Measurements from ENCODE around the gene RNGTT.

The RNGTT gene

DNA sequence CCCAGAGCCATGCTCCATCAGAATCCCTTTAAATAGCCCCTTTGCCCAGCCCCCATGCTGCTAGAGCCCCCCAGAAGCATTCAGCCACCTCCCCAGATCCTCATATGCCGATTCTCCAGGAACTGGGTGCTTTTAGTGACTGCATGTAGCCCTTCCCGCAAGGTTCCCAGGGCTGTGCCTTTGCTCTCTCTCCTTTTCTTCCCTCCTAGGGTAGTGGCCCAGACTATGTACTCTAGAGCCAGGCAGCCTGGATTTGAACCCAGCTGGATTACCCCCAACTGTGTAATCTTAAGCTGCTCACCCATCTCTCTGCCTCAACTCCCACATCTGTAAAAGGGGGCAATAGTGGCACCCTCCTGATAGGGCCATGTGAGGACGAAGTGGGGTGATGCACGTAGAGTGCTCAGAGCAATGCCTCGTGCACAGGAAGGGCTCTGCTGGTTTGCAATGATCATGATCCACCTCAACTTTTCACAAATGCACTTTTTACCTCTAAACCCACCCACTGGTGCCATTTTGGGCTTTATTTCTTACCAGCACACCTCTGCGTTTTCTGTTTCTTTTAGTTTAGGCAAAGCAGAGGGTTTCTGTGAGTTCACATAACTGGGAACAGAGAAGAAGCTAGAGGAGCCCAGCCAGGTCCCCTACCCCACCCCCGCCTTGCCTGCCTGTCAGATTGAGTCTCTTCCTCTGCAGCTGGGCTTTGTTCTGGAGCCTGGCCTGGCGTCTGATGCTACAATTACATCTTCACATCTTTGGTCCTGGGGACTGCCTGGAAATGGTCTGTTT, 396.5 kb downstream of the RNGTT start:
- no peak for DNase-seq (ENCODE audit: low read depth in 3 of 3, low spot score in 1 of 3)

- no peak for DNase-seq (ENCODE audit: low read depth in 3 of 3, low spot score in 1 of 3)
Observed at GRCh38 chr6:88565836-88566235, 397.6 kb downstream of the RNGTT start.

GRCh38 chr6:88565409-88565811, 398.0 kb downstream of the RNGTT start:
- no peak for DNase-seq (ENCODE audit: low read depth in 3 of 3, low spot score in 1 of 3)

DNA sequence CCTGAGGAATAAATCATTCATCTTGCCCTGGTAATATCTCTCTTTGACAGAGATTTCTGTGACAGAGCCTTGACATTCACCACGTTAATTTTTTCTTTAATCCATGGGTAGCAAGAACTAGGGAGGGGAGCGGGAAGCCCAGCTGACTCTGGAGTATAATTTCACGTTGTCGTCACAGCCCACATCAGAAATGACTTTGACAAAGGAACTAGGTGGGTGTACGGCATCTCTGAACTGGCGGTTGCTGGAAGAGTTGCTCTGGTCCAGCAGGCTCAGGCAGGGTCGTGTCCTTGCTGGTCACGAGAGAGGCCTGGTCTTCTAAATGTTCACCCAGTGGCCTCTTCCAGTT, 400.2 kb downstream of the RNGTT start:
- no peak for DNase-seq (ENCODE audit: low read depth in 3 of 3, low spot score in 1 of 3)

- no peak for DNase-seq (ENCODE audit: low read depth in 3 of 3, low spot score in 1 of 3)
Observed at GRCh38 chr6:88562353-88563276, 400.8 kb downstream of the RNGTT start.

DNA sequence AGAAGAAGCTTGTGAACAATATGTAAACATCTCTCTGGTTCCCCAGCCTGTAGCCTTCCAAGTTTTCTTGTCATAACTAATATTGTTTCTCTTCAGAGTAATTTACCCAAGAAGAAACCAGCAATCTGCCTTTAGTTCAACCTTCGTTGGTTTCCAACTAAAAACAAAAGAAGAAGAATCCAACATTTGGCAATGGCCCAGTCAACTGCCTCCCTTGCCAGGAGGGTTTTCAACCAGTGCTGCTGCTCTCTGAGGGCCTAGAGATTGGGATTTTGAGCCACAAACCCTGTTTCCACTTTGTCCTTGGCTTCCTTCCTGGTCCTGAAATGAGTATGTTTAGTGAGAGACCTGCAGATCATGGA, 401.5 kb downstream of the RNGTT start:
- no peak for DNase-seq (ENCODE audit: low read depth in 3 of 3, low spot score in 1 of 3)

- DNase-seq (ENCODE audit: low read depth in 3 of 3, low spot score in 1 of 3) = no peak
Observed at GRCh38 chr6:88561034-88561953, 402.1 kb downstream of the RNGTT start.
